Activated T-helper 1 cell treated with anti-CD3 and anti-CD28 coated beads, Interleukin-12 subunit alpha, Interleukin-12 subunit beta, Interleukin-2, Interleukin-4 antibody, amounts not matched to agents 30 ng/mL and 10 ng/mL and 1 ng/mL, durations not matched to agents 14 hours and 24 hours and 36 hours (primary cell): Measurements from ENCODE around the gene FAM222B. TPM values are rescaled to one million over a fixed set of nuclear protein-coding genes. Genes with fewer than 3 reads are reported as not detected.

Experiments
- DNase-seq: peaks from one replicate; pipeline ENCODE4 v3.0.0; 2021; ENCODE audit warnings: low spot score
- H3K27ac Mint-ChIP-seq: one replicate; pipeline ENCODE4 v1.8.0; 2021; ENCODE audit warnings: mild to moderate bottlenecking, mixed read lengths
- H3K27me3 Mint-ChIP-seq: one replicate; pipeline ENCODE4 v1.8.0; 2022; ENCODE audit warnings: mild to moderate bottlenecking, moderate library complexity, mixed read lengths; ENCODE audit not compliant: insufficient read depth
- H3K36me3 Mint-ChIP-seq: one replicate; pipeline ENCODE4 v1.8.0; 2021; ENCODE audit warnings: low read depth, mixed read lengths
- H3K4me1 Mint-ChIP-seq: one replicate; pipeline ENCODE4 v1.8.0; 2021; ENCODE audit warnings: low read depth, mixed read lengths
- H3K4me3 Mint-ChIP-seq: one replicate; pipeline ENCODE4 v1.8.0; 2021; ENCODE audit warnings: mild to moderate bottlenecking, moderate library complexity, mixed read lengths
- H3K9me3 Mint-ChIP-seq: one replicate; pipeline ENCODE4 v1.8.0; 2021; ENCODE audit warnings: mixed read lengths
- intact Hi-C: fragments of 100-400 bp; cut with micrococcal nuclease; formaldehyde crosslinking; loops from one replicate; pipeline ENCODE4 v1.15.1; 2024
- total RNA-seq: library from RNA; stranded (reverse); gene quantifications from 2 replicates; pipeline ENCODE4 v1.2.3, GENCODE V29; 2022

The FAM222B gene, protein sequence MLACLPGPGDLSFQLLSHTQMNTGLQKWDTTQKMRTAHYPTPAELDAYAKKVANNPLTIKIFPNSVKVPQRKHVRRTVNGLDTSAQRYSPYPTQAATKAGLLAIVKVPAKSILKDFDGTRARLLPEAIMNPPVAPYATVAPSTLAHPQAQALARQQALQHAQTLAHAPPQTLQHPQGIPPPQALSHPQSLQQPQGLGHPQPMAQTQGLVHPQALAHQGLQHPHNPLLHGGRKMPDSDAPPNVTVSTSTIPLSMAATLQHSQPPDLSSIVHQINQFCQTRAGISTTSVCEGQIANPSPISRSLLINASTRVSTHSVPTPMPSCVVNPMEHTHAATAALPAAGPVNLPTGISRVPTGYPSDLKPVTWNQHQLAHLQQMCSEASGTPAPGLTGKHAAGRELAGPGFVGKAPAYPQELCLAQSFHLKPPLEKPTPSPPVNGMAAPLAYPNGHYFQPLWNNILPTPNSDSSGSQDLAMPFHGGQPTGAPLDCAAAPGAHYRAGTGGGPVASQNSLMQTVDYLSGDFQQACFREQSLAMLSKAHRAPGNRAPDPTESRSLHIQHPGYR
- 27.5 and 28.1 TPM in 2 replicates for total RNA-seq

GRCh38 chr17:28842282-28843012 is at the start of gene FAM222B:
FAM222B (minus strand) TSS chr17:28842790; CDS start chr17:28766667, 76,123 bp downstream.
- H3K27me3 Mint-ChIP-seq = no peaks in the 10 kb centered on the region
- DNase-seq = peak; percentile 85
- H3K9me3 Mint-ChIP-seq = no peaks in the 10 kb centered on the region
- peaks cover 3% of the 10 kb centered on the region for H3K36me3 Mint-ChIP-seq
- H3K4me3 Mint-ChIP-seq = peak within 1 kb of the TSS; percentile 97
- H3K4me1 Mint-ChIP-seq = peaks cover 24% of the 10 kb centered on the region
- peak within 1 kb of the TSS; percentile 95 for H3K27ac Mint-ChIP-seq
- intact Hi-C loops = loop anchor here (1.0 to 2.0 kb wide), 6 partner anchors 12 to 113 kb away; partner anchors contain the start of genes FLOT2 and PHF12

- peak overlapping the region; percentile 85 for H3K27ac Mint-ChIP-seq
- no peak for DNase-seq
- intact Hi-C loops = no loop called here
- H3K27me3 Mint-ChIP-seq = no peaks in the 10 kb centered on the region
- H3K4me3 Mint-ChIP-seq = peak overlapping the region; percentile 12
- no peaks in the 10 kb centered on the region for H3K9me3 Mint-ChIP-seq
- H3K4me1 Mint-ChIP-seq = peaks cover 55% of the 10 kb centered on the region
- peaks cover 22% of the 10 kb centered on the region for H3K36me3 Mint-ChIP-seq
These were observed 49.4 kb upstream of the FAM222B start for GRCh38 chr17:28892024-28892423.

- no peak for DNase-seq
- Mint-ChIP-seq H3K27me3 (no peaks in the 10 kb centered on the region), H3K4me3 (peak overlapping the region; percentile 12), H3K36me3 (peaks cover 27% of the 10 kb centered on the region), H3K4me1 (peaks cover 47% of the 10 kb centered on the region), H3K9me3 (no peaks in the 10 kb centered on the region), H3K27ac (peak overlapping the region; percentile 85)
- intact Hi-C loops = no loop called here
These were observed 48.6 kb upstream of the FAM222B start for GRCh38 chr17:28891201-28891600.

GRCh38 chr17:28889996-28890395 is 47.4 kb upstream of the FAM222B start:
- intact Hi-C loops = no loop called here
- peaks cover 28% of the 10 kb centered on the region for H3K36me3 Mint-ChIP-seq
- DNase-seq = no peak
- peak overlapping the region; percentile 11 for H3K4me3 Mint-ChIP-seq
- H3K4me1 Mint-ChIP-seq = peaks cover 40% of the 10 kb centered on the region
- H3K27ac Mint-ChIP-seq = peak overlapping the region; percentile 53
- H3K9me3 Mint-ChIP-seq = no peaks in the 10 kb centered on the region
- H3K27me3 Mint-ChIP-seq = no peaks in the 10 kb centered on the region

GRCh38 chr17:28888832-28889231 is 46.2 kb upstream of the FAM222B start:
- peaks cover 33% of the 10 kb centered on the region for H3K36me3 Mint-ChIP-seq
- intact Hi-C loops = no loop called here
- no peak overlapping the region for H3K4me3 Mint-ChIP-seq
- H3K27me3 Mint-ChIP-seq = no peaks in the 10 kb centered on the region
- H3K4me1 Mint-ChIP-seq = peaks cover 40% of the 10 kb centered on the region
- no peaks in the 10 kb centered on the region for H3K9me3 Mint-ChIP-seq
- no peak overlapping the region for H3K27ac Mint-ChIP-seq
- DNase-seq = no peak

DNA sequence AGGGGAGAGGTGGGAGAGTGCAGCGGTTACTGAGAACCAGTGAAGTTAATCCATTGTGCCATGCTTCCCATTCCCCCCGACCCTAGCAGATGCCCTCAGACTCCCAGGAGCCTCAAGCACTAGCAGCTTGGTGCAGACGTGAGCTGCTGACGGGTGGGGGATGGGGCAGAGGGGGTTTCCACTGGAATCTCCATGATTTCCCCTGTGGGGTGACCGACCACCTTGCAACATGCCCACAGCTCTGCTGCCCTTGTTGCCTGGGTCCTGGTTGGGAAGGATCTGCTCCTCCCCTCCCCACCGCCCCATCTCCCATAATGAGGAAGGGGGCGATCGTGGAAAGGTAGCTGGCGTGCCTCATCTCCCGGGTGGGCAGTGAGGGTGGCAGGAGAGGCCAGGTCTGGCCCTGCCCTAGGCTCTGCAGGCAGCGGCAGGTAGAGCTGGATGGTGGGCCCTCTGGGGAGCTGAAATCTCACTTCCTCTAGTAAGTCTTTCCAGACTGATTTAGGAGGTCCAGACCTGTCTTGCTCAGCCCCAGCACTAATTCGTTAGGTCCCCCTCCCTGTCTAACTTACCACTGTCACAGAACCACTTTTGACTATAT is 45.4 kb upstream of the FAM222B start:
- H3K4me3 Mint-ChIP-seq = no peak overlapping the region
- H3K4me1 Mint-ChIP-seq = peaks cover 31% of the 10 kb centered on the region
- no peaks in the 10 kb centered on the region for H3K9me3 Mint-ChIP-seq
- DNase-seq = no peak
- peaks cover 30% of the 10 kb centered on the region for H3K36me3 Mint-ChIP-seq
- intact Hi-C loops = no loop called here
- no peak overlapping the region for H3K27ac Mint-ChIP-seq
- H3K27me3 Mint-ChIP-seq = no peaks in the 10 kb centered on the region

- Mint-ChIP-seq H3K9me3 (no peaks in the 10 kb centered on the region), H3K4me1 (peaks cover 16% of the 10 kb centered on the region), H3K4me3 (no peak overlapping the region), H3K27me3 (no peaks in the 10 kb centered on the region), H3K36me3 (peaks cover 33% of the 10 kb centered on the region), H3K27ac (no peak overlapping the region)
- intact Hi-C loops = no loop called here
- no peak for DNase-seq
These were observed 43.4 kb upstream of the FAM222B start for GRCh38 chr17:28885951-28886350.

DNA sequence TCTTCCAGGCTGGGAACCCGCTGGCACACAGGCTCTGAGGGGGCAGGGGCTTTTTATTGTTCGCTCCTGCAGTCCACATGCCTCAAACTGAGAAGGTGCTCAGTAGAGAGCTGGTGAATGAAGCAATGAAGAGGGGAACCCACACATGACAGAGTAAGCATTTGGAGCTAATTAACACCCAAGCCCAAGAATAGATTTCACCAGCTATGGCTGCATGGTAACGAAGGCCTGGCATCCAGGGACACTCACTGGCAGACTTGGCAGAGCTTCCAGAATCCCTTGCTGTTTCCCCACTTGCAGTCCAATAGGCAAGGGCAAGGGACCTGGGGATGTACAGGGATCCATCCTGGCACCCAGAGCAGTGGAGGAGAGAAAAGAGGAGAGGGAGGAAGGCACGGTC is 42.8 kb upstream of the FAM222B start:
- H3K4me1 Mint-ChIP-seq = peaks cover 10% of the 10 kb centered on the region
- H3K4me3 Mint-ChIP-seq = no peak overlapping the region
- peaks cover 31% of the 10 kb centered on the region for H3K36me3 Mint-ChIP-seq
- intact Hi-C loops = no loop called here
- no peak for DNase-seq
- no peaks in the 10 kb centered on the region for H3K27me3 Mint-ChIP-seq
- H3K9me3 Mint-ChIP-seq = no peaks in the 10 kb centered on the region
- H3K27ac Mint-ChIP-seq = no peak overlapping the region

GRCh38 chr17:28883967-28884702 is 41.5 kb upstream of the FAM222B start:
- Mint-ChIP-seq H3K4me1 (peaks cover 4% of the 10 kb centered on the region), H3K4me3 (no peak overlapping the region), H3K36me3 (peaks cover 36% of the 10 kb centered on the region), H3K9me3 (no peaks in the 10 kb centered on the region), H3K27me3 (no peaks in the 10 kb centered on the region), H3K27ac (peak overlapping the region; percentile 50)
- intact Hi-C loops = no loop called here
- DNase-seq = no peak

GRCh38 chr17:28882154-28882895 is 39.7 kb upstream of the FAM222B start:
- no peak for DNase-seq
- Mint-ChIP-seq H3K4me1 (peaks cover 8% of the 10 kb centered on the region), H3K27me3 (no peaks in the 10 kb centered on the region), H3K9me3 (no peaks in the 10 kb centered on the region), H3K36me3 (peaks cover 49% of the 10 kb centered on the region), H3K27ac (no peak overlapping the region), H3K4me3 (no peak overlapping the region)
- intact Hi-C loops = no loop called here

GRCh38 chr17:28881533-28882056 is 39.0 kb upstream of the FAM222B start:
- peaks cover 10% of the 10 kb centered on the region for H3K4me1 Mint-ChIP-seq
- no peaks in the 10 kb centered on the region for H3K9me3 Mint-ChIP-seq
- no peaks in the 10 kb centered on the region for H3K27me3 Mint-ChIP-seq
- H3K36me3 Mint-ChIP-seq = peaks cover 46% of the 10 kb centered on the region
- H3K4me3 Mint-ChIP-seq = no peak overlapping the region
- no peak overlapping the region for H3K27ac Mint-ChIP-seq
- intact Hi-C loops = no loop called here
- no peak for DNase-seq
